H7 (cell line): ENCODE measurements around the gene GOLGA6L2. TPM values are rescaled to one million over a fixed set of nuclear protein-coding genes. Genes with fewer than 3 reads are reported as not detected.
A peak's percentile ranks its signal among the peaks of the same experiment; 100 is the strongest.
"Not testable (repeated sequence)": the region's sequence is repeated elsewhere in the genome, so short reads cannot be mapped to it uniquely, and the experiment has no call there.

Experiments
- DNase-seq: peaks from one replicate; pipeline ENCODE4 v3.0.0; 2012
- H3K27me3 ChIP-seq: 2 replicates; pipeline ENCODE4 v1.6.0; 2011; ENCODE audit warnings: mild to moderate bottlenecking, low read length; ENCODE audit not compliant: control insufficient read depth, insufficient read depth
- H3K36me3 ChIP-seq: replicated peaks from 2 replicates; pipeline ENCODE4 v1.5.1; 2011; ENCODE audit warnings: low read length; ENCODE audit not compliant: control insufficient read depth, insufficient read depth
- H3K4me3 ChIP-seq: 2 replicates; pipeline ENCODE4 v1.5.1; 2011; ENCODE audit warnings: low read depth, mild to moderate bottlenecking, control low read depth, low read length, moderate library complexity; ENCODE audit not compliant: insufficient read depth
- total RNA-seq: library from RNA; depleted of rRNA; stranded (reverse); fragments of >200 nt; shearing (Covaris generic); gene quantifications from 2 replicates; pipeline ENCODE4 v1.2.3, GENCODE V29; 2014

The GOLGA6L2 gene
- total RNA-seq, 1 experiment from 2014 or later = not detected

DNA sequence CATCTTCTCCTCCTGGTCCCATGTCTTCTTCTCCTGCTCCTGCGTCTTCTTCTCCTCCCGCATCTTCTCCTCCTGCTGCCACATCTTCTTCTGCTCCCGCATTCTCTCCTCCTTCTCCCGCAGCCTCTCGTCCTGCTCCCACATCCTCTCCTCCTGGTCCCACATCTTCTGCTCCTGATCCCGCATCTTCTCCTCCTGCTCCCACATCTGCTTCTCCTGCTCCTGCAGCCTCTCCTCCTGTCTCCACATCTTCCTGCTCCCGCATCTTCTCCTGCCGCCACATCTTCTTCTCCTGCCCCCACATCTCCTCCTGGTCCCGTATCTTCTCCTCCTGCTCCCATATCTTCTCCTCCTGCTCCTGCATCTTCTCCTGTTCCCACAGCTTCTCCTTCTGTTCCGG lies 6.4 kb downstream of the GOLGA6L2 start:
- no peaks in the 10 kb centered on the region for H3K36me3 ChIP-seq
- no peaks in the 10 kb centered on the region for H3K27me3 ChIP-seq
- DNase-seq = no peak
- H3K4me3 ChIP-seq = no peak overlapping the region

DNA sequence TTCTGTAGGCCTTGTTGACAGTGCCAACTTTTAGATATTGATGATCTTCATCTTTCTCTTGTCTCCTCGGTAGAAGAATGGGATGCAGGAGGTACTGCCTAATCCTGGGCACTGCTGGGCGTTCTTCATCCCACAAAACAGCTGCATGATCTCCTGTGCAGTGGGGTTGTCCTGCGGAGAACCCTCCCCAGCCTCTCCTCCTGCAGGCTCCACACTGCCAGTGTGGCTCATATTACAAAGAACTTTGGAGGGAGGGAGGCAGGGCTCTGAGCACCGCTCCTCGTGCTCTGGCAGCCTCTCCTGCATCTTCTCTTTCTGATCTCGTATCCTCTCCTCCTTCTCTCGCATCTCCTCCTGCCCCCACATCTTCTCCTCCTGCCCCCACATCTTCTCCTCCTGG lies 7.5 kb downstream of the GOLGA6L2 start:
- Histone ChIP-seq H3K27me3 (no peaks in the 10 kb centered on the region), H3K36me3 (no peaks in the 10 kb centered on the region), H3K4me3 (no peak overlapping the region)
- no peak for DNase-seq

DNA sequence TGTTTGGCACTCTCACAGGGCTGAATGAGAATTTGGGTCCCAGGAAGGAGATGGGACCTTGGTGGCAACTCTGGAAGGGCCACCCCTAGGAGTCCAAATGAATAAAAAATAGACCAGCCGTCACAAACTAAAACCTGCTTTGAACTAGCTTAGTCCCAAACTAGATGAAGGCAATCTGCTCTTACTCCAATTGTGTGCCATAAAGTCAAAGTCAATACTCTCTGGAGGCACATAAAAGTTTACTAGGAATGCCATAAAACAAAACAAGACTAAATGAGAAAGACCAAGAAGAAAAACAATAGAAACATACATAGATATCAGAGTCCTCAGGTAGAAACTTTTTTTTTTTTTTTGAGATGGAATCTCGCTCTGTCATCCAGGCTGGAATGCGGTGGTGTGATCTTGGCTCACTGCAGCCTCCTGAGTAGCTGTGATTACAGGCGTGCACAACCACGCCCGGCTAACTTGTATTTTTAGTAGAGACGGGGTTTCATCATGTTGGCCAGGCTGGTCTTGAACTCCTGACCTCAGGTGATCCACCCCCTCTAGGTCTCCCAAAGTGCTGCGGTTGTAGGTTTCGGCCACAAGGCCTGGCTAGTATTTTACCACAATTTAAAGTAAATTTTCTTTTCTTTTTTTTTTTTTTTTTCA lies 8.1 kb downstream of the GOLGA6L2 start:
- Histone ChIP-seq H3K4me3 (no peak overlapping the region), H3K27me3 (no peaks in the 10 kb centered on the region), H3K36me3 (no peaks in the 10 kb centered on the region)
- DNase-seq = no peak

DNA sequence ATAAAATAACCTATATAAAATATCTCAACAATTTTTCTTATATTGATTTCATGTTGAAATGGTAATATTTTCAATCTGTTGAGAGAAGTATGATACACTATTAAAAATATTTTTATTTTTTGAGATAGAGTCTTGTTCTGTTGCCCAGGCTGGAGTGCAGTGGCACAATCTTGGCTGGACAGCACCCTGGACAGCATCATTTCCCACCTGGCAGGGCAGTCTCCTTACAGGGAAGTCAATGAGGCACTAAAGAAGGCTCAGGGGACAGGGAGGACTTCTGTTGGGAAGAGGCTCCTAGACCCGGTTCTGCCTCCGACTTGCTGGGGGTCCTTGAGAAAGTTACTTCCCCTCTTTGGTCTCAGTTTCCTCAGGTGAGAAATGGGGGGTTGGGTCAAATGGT lies 9.4 kb downstream of the GOLGA6L2 start:
- no peak for DNase-seq
- Histone ChIP-seq H3K4me3 (no peak overlapping the region), H3K36me3 (no peaks in the 10 kb centered on the region), H3K27me3 (no peaks in the 10 kb centered on the region)

DNA sequence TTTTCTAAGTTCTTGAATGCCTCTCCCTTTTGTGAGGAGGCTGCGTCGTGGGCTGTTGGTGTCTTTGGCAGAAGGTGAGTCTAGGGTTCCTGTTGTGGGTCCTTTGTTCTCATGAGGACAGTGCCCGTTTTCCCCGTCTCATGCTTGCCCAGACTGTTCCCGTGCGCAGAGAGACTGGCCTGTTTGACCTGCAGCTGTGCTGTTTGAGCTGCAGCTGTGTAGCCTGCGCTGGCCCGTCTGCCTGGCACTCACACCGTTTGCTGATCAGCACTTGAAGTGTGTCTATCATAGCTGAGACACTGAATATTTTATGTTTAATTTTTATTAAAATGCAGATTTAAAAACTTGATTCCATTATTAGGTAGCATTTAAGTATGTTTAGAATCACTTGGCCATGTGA lies 9.9 kb downstream of the GOLGA6L2 start:
- no peaks in the 10 kb centered on the region for H3K27me3 ChIP-seq
- no peak for DNase-seq
- H3K36me3 ChIP-seq = no peaks in the 10 kb centered on the region
- no peak overlapping the region for H3K4me3 ChIP-seq

DNA sequence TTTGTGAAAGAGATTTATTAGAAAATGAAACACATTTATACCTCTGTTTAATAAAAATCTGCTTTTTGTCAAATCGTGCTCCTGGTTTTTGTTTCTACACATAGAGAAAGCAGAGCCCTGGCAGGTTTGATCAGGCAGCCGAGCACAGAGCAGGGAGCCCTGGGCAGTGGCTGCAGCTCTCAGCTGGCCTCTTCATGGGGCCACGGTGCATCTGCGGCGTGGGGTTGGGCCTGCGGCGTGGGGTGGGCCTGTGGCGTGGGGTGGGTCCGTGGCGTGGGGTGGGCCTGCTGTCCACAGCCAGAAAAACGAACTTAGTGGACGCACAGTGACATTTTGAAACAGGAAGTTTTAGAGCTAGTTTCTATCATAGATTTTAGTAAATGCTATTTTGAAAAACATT lies 10.6 kb downstream of the GOLGA6L2 start:
- no peak for DNase-seq
- no peak overlapping the region for H3K4me3 ChIP-seq
- H3K27me3 ChIP-seq = no peaks in the 10 kb centered on the region
- H3K36me3 ChIP-seq = no peaks in the 10 kb centered on the region

DNA sequence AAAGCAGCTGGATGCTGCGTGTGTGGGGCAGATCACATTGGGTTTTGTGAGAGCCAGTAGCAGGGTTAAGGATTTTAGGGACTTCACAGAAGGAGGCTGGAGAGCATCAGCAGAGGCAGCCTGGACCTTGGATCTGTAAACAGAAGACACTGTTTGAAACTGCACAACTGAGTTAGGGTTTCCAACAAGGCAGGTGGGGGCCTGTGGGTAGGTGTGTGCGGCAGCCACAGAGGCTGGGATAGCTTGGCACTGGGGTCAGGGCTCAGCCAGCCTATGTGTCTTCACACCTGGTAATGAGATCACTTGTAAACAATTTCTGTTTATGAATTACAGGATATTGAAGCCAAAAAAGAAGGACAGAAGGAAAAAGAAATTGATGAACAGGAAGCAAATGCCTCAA lies 12.3 kb downstream of the GOLGA6L2 start:
- not testable (repeated sequence) for H3K36me3 ChIP-seq, H3K4me3 ChIP-seq

DNA sequence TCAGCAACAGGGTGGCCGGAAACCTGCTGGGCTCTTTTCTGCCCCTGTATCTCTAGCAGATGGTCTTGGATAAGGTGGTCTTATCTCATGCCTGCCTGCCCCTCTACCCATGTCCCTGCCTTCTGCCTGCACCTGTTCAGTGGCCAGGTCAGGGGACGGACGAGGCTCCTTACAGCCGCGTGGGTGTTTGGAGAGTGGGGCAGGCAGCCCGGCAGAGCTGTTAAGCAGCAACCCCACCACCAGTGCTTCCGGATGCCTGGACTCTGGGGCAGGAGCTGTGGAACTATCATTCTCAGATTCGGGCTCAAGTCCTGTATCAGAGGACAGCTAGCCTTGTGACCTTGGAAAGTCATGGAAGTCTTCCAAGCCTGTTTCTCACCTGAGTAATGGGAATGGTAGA lies 21.7 kb downstream of the GOLGA6L2 start:
- not testable (repeated sequence) for H3K4me3 ChIP-seq, H3K36me3 ChIP-seq, DNase-seq, H3K27me3 ChIP-seq

More for the DNA sequence above, 12.3 kb downstream of the GOLGA6L2 start:
- not testable (repeated sequence) for DNase-seq, H3K27me3 ChIP-seq

DNA sequence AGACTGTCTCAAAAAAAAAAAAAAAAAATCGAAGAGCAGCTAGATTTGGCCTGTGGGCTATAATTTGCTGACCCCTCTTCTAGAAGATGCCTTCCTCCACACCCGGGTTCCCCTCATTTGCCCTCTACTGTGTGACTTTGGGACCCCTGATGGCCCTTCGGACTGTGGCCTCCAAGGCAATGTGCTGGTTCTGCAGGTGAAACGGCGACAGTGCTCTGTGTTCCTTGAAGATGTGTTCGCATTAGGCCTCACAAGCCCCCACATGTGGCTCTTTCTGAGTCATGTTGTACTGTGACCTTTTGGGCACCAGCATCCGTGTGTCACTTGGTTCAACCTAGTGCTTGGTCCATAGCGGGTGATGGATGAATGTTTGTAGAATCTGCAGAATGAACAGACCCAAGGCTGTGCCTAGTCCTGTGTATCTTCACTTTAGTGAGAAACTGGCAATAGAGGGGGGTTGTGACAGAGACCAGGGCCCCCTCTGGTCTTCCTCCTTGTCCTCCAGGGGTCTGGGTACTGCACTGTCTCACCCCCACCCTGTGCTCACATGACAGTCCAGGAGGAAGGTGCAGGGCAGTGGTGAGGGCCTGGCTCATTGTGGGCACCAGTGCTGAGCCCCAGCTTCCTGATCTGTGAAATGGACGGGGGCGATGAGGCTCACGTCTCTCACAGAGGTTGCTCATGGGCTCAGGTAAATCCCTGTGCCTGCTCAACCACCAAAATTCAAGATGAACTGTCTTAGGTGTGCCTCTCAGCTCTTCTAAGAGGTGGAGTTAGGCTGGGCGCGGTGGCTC lies 22.7 kb downstream of the GOLGA6L2 start:
- DNase-seq = no peak
- Histone ChIP-seq H3K36me3 (no peaks in the 10 kb centered on the region), H3K4me3 (no peak overlapping the region), H3K27me3 (no peaks in the 10 kb centered on the region)

DNA sequence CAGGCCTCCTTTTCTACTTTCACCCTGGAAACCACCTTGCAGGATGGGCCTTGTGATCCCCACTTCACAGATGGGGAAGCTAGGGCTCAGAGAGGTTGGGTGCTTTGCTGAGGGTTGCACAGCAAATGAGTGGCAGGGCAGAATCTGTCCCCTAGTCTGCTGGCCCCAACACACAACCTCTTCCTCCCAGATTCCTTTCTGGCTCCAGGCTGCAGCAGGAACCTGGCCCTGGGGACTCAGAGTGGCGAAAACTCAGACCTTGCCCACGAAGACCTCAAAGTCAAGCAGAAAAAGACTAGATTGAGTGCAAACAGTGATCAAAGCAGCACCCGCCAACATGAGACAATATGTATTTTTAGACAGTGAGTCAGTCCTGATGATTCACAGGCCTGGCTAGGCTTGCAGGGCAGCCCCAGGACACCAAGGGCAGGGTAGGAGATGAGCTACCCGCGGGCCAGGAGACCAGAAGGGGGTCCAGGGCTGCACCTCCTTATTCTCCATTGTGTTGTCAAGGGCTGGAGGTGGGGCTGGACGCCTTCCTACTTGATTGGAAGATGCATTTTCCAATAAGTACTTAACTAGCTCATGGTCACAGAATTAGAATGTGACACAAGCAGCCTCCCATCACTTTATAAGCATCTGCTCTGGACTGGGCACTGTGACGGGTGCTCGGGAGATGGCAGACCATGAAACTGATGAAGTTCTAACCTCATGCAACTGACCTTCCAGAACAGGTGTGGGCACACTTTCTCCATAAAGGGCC lies 23.9 kb downstream of the GOLGA6L2 start:
- DNase-seq = no peak
- H3K27me3 ChIP-seq = no peaks in the 10 kb centered on the region
- H3K4me3 ChIP-seq = no peak overlapping the region
- no peaks in the 10 kb centered on the region for H3K36me3 ChIP-seq

DNA sequence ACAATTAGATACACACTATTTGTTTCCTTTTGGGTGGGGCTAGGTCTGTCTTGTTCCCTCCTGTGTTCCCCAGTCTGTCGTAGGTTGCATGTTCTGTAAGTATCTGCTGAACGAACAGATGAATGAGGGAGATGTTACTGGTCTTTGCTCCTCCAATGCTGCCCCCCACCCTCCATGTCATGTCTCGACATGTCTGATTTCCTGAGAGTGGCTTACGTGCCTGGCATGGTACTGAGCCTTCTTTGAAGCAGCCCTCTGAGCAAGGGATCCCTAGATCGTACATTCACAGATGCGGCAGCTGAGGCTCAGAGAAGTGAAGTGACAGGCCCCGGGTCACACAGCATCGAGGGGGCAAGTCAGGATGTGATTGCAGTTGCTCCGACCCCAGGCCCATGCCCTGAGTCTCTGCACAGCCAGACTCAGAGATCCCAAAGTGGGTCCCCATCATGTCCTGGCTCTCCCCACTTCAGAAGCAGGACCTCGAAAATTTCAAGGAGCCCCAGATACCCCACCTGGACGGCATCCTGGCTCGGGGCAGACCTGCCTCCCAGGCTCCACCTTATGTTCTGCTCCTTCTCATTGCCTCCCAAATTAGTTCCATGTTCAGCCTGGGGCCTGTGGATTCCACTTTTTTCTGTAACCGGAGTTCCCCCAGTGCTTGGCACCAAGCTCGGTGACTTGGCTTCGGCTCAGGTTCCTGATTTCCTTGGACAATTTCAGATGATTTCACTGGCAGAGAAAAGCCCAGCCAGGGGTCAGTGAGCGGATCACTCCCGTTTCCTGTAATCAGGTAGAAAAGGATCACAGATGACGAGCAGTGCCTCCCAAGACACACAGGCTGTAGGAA lies 24.7 kb downstream of the GOLGA6L2 start:
- H3K4me3 ChIP-seq = no peak overlapping the region
- H3K27me3 ChIP-seq = no peaks in the 10 kb centered on the region
- H3K36me3 ChIP-seq = no peaks in the 10 kb centered on the region
- DNase-seq = no peak

DNA sequence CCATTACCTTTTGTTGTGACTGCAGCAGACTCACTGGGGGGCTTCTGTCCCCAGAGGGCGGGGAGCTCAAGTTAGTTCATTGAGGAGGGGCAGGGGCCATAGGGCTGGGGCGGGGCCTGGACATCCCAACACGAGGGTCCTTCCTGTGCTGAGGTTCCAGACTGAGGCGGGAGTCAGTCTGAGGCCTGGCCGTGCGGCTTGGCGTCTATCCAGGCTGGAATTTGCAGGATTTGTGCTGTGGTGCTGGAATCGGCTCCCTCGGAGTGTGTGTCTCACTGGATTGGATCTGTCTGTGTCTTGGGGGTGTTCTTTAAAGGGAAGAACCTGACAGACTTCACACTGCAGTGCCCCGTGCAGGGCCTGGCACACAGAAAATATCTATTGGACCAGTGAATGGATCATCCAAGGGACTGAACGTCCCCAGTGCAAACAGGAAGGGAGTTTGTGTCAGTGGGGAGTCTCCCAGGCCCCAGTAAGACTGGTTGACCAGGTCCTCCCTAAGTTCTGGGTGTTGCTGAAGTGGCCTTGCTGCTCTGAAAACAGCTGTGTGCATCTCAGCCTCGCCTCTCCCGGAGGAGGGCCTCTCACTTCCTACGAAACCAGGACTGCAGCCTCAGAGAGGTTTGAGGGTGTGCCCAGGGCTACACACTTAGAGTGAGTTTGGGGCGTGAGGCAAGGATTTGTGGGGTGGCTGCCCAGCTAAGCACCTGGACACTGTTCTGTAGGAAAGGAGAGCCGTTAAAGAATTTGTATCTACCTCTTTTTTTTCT lies 26.1 kb downstream of the GOLGA6L2 start:
- Histone ChIP-seq H3K4me3 (no peak overlapping the region), H3K27me3 (no peaks in the 10 kb centered on the region), H3K36me3 (no peaks in the 10 kb centered on the region)
- no peak for DNase-seq

DNA sequence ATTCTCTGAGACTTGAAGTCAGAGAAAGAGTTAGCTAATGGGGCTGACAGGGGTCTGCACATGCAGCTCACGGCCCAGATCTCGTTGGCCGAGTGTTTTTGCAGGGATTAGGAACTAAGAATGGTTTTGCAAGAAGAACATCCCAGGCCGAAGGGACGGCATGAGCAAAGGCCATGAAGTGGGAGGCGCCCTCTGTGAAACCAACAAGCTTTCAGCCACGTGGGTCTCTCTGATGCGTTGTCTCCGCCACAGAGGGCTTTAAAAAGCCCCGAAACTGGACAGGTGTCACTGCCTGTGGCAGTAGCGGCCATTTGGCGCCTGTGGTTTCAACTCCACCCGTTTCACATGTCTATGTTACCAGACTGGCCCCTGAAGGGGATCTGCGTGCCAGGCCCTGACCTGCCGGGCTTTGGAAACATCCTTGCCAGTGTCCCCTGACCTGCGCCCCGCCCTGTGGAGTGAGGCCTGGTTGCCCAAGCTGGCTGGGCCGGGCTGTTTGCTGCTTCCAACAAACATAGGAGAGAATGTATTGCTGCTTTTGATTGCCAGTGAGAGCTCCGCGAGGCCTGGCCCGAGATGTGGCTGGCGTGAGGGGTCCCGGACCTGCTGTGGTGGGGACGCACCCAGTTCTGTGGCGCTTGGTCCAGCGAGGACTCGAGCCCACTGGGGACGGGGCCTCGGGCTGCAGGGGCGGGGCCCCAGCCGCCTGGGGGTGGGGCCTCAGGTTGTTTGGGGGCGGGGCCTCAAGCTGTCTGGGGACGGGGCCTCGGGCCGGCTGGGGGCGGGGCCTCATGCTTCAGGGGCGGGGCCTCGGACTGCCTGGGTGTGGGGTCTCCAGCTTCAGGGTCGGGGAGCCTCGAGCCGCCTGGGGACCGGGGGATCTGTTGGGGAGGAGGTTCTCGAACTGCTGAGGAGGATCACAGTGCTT lies 30.4 kb downstream of the GOLGA6L2 start:
- peak; percentile 85 for DNase-seq
- no peak overlapping the region for H3K4me3 ChIP-seq
- H3K36me3 ChIP-seq = no peaks in the 10 kb centered on the region
- H3K27me3 ChIP-seq = no peaks in the 10 kb centered on the region
